ENCODE measurements around the gene UBXN1.
"Not testable (repeated sequence)": the region's sequence is repeated elsewhere in the genome, so short reads cannot be mapped to it uniquely, and the experiment has no call there.

The UBXN1 gene

DNA sequence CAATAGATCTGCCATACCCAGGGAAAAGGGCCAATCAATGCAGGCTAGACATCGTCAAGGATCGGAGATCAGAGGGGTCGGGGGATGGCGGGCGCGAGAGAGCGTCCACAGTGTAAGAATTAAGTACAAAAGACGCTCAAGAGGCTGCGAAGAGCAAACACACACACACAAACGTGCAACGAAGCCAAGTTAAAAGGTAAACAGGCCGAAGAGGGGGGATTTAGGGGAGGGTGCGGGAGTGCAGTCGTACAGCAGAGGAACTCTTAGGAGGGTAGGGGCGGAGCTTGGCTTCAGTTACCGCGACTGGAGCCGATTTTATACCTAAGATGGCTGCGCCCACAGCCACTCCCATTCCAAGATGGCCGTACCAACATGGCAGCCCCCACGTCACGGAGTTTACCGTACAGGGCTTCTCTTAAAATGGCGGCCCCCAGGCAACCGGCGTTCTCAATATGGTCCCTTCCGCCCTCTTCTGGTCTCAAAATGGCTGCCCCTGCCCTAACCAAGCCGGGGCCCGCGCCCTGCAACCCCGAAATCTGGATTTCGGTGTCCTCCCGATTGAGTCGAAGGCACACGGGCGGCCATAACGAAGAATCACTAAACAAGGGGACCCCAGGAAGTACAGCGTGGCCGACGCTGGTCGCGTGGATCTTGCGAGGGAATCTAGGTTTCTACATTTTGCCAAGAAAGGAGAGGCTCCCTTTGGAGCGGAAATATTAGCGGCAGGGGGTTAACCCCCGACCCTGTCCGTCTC, 30.6 kb upstream of the UBXN1 start:
- Histone ChIP-seq H3K4me3 (peak overlapping the region; percentile 31 to 58 (median 41)), H3K27ac (peak overlapping the region; percentile 66 to 99 (median 96))

DNA sequence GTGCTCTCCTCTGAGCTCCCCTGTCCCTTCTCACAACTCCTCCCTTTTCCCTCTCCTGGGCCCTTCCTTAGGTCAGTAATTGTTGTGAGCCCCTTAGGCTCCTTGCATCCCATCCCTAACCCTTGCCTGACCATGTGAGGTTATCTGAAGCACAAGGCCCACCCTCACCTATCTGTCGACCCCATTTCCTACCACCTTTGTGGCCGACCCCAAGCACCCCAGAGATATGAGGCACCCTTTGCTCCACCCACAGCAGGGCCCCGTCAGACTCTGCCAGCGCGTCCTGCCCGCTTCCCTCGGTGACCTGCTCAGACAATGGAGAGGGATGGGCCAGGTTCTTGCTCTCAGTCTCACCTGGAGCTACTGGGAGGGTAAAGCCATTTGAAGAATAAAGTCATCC, 29.9 kb upstream of the UBXN1 start:
- H3K4me3 ChIP-seq: peak overlapping the region; percentile 31 to 58 (median 41)

DNA sequence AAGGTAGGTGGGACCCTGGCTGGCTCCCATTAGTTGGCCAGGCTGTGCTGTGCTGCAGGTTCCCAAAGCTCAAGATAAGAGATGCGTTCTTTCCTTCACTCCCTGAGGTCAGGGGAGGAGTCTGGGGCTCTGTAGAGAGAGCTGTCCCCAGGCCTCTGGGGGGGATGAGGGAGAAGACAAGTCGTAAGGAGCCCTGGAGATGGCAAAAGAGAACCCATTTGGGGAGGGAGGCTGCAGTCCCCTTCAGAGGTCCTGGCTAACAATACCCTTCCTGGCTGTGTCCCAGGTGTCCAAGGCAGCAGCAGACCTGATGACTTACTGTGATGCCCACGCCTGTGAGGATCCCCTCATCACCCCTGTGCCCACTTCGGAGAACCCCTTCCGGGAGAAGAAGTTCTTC, 29.5 kb upstream of the UBXN1 start:
- peak overlapping the region in 20 of 21 experiments; percentile 33 to 99 (median 96) for H3K27ac ChIP-seq
- H3K4me3 ChIP-seq: peak overlapping the region in 5 of 7 experiments; percentile 40 to 58 (median 46)

More for the DNA sequence above, 29.9 kb upstream of the UBXN1 start:
- peak overlapping the region; percentile 33 to 99 (median 96) for H3K27ac ChIP-seq

DNA sequence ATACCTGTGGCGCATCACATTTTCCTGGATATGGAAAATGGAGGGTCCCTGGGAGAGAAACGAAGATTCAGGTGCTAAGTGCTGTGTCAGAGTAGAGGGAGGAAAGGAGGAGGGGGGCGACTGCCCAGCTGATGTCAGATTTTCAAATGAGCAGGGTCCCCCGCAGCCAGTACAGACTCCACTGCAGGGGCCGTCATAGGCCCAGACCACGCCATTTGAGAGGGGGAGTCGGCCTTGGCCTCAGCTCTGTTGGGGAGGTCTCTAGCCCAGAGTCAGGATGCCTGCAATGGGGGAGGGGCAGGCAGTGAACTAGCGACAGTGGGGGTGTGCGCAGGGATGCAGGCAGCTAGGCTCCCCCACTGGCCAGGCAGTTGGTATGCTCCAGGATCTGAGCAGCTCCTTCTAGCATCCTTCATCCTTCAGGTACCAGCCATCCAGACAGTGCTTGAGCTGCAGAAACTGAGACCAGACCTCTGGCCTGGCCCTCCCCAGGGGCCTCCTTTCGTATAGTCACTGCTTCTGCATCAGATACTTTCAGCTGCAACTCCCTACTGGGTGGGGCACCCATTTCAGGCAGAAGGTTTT, 28.5 kb upstream of the UBXN1 start, which contains the start of the genes BSCL2 and GNG3:
Gene BSCL2 (minus strand): TSS at position 148 of the 585 bp plus-strand sequence. CDS start 229 bp downstream, outside the sequence.
Gene GNG3 (plus strand): TSS at position 400 of the 585 bp plus-strand sequence. CDS start 620 bp downstream, outside the sequence.
- Histone ChIP-seq H3K27ac (peak within 1 kb of the TSS; percentile 33 to 99 (median 96)), H3K4me3 (peak within 1 kb of the TSS; percentile 62 to 85 (median 66))

DNA sequence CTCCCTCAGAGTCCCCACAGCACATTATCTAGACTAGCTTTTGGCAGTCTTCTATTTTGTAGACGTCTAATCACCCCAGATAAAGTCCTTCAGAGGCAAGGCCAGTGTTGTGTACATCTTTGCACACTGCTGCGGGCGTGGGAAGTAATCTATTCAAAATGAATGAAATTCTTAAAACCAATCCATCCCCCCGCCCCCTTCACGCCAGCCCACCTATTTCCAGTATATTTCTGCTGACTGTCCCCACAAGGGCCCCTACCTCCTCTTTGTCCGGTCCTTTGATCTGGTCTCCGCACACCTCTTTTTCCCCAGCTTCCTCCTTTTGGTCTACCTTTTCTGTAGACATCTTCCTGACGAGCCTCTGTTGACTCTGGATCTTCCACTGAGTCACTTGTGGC, 28.0 kb upstream of the UBXN1 start:
- peak overlapping the region in 18 of 21 experiments; percentile 51 to 91 (median 78) for H3K27ac ChIP-seq
- H3K4me3 ChIP-seq: peak overlapping the region in 4 of 7 experiments; percentile 63 to 73 (median 67)

DNA sequence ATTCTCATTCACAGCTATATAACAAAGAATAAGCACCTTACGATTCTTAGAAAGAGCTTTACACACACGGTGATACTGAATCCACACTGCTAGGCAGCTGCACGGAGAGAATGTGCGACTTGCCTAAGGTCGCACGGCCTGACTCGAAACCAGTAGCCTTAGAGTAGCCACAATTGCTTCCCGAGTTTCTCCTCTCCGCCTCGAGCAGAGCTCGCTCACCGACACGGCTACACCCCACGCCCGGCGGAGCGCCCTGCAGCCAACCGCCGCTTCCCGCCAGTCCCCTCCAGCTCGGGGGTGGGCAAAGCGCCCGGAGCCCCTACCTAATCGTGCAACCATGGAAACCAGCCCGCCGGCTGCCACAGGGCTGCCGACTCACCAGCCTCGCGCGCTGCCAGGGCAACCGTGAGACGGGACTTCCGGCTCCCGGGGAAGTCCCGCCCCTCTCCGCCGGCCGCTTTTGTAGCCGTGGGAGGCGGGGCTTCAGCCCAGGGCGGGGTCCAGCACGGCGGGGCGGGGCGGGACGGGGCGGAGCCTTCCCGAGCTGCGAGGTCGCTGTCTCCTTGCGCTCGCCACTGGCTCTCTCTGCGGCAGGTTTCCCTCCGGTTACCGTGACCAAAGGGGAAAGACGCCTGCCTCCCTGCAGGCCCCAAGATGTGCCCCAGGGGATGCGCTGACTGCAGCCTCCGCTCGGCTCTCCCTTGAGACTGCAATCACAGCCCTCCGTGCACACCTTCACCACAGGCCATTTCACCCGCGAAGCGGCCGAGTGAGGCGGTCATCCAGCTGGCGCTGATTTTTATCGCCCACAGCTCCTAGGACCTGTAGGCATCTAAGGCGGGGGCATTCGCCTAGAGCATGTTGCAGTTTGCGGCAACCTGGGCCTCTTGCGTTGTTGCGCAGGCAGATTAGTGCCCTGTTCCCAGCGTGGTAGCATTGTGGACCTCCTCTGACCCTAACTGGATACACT, 27.3 kb upstream of the UBXN1 start:
- H3K27ac ChIP-seq: peak overlapping the region in 20 of 21 experiments; percentile 45 to 91 (median 78)
- H3K4me3 ChIP-seq: peak overlapping the region; percentile 62 to 85 (median 66)

DNA sequence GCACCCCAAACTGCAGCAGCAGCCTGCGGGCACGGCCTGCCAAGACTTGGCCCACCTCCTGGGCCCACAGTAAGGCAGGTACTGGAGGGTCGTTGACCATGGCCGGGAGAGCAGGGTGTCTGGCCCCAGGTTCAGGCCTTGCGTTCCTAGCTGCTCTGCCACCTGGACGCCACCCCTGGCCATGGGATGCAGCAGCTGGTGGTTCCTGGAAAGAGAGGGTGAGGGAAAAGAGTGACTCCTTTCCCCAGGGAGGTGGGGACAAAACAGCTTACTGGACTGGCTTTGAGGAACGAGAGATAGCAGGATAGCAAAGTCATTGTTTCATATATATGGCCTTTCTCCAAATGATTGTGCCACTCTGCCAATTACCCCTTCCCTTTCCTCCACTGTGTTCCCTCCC, 26.5 kb upstream of the UBXN1 start:
- Histone ChIP-seq H3K27ac (peak overlapping the region in 20 of 21 experiments; percentile 45 to 91 (median 78)), H3K4me3 (peak overlapping the region; percentile 62 to 85 (median 66))

DNA sequence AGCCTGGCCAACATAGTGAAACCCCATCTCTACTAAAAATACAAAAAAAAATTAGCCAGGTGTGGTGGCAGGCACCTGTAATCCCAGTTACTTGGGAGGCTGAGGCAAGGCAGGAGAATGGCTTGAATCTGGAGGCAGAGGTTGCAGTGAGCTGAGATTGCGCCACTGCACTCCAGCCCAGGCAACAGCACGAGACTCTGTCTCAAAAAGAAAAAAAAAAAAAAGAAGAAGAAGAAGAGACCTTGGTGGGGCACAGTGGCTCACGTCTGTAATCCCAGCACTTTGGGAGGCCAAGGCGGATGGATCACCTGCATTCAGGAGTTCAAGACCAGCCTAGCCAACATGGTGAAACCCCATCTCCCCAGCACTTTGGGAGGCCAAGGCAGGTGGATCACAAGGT, 25.0 kb upstream of the UBXN1 start:
- not testable (repeated sequence) for H3K27ac ChIP-seq, H3K4me3 ChIP-seq

DNA sequence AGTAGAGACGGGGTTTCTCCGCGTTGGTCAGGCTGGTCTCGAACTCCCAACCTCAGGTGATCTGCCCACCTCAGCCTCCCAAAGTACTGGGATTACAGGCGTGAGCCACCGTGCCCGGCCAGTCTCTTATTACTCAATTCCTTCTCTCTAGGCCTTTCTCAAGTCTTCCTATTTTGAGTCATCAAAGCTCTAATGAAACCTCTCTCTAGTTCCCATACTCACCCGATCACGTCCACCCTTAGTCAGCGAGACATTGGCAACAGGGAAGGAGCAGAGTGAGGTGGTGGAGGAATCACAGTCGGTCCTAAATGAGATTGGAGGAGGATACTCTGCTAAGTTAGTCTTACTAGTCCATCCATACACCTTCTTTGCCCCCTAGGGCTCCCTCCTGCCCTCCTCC, 23.4 kb upstream of the UBXN1 start:
- Histone ChIP-seq H3K27ac (peak overlapping the region in 1 of 21 experiments; percentile 21), H3K4me3 (no peak overlapping the region)

DNA sequence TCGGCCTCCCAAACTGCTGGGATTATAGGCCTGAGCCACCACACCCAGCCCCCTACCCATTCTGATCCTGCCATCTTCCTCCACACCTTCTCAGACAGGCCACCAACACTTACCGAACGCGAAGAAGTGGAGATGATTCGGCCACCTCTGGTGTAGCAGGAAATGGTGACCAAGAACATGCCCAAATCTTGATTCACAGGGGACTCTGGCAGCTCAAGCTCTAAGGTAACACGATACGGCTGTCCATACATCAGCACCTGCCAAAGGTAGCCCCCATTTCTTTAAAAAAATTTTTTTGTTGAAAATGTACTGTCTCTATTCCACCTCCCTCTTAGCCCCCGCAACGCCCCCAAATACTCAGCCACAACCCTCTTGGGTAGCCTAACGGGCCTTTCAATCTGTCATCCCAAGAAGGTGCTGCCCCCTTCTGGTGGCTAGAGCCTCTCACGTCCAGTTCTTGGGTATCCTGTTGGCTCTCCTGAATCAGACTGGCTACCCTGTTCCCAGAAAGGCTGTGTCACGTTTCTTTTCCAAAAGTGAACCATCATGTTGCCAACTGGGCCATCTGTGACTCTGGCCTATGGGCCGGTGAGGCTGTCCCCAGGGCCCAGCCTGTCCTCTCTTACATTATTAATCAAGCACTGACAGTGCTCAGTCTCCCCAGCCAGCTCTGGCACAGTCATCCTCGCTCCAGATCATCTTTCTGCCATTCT, 15.7 kb upstream of the UBXN1 start:
- peak overlapping the region in 7 of 21 experiments; percentile 3 to 62 (median 34) for H3K27ac ChIP-seq
- H3K4me3 ChIP-seq: no peak overlapping the region

DNA sequence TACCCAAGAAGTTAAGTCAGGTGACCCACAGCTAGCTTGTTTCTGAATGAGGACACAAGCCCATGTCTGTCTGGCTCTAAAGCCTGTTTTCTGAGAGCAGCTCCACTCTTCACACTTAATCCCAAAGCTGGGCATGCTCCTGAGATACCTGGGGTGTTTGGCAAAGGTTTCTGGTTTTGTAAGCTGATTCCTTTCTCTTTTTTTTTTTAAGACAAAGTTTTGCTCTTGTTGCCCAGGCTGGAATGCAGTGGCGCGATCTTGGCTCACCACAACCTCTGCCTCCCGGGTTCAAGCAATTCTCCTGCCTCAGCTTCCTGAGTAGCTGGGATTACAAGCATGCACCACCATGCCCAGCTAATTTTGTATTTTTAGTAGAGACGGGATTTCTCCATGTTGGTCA, 14.8 kb upstream of the UBXN1 start:
- H3K4me3 ChIP-seq, H3K27ac ChIP-seq: not testable (repeated sequence)

DNA sequence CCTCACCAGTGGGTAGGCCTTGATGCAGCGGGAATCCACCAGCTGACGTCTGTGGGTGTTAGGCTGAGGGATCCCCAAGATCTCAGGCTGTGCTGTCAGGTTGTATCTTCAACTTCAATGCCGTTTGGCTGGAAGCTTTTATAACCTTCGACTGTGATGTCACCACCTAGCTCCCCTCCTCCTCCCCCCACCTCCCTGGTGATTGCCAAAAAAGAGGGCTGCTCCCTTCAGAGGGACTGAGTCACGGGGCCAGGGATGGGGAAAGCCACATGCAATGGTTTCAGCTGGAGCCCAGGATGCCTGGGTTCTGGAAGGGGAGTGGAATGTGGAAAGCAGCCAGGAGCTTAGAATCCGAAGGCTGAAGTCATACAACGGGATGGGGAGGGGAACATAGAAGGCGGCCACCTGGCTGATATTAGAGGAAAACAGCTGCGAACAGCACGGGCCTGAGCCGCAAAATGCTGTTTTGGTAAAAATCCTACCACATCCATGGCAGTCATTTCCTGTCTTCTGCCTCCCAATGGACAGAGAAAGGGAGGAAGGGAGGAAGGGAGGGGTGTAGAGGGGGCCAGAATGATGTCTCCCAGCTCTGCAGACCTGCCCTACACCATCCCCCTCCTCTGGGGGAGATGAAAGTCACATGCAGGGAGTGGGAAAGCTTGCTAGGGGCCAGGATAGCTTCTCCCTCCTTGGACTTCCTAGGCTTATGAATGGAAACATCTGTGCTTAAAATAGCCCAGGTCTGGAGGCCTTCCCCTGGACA, 10.7 kb upstream of the UBXN1 start, which contains the start of gene LRRN4CL:
Gene LRRN4CL (minus strand): TSS at position 110 of the 763 bp plus-strand sequence. CDS start 1,022 bp downstream, outside the sequence.
- Histone ChIP-seq H3K27ac (peak within 1 kb of the TSS in 15 of 21 experiments; percentile 19 to 82 (median 50)), H3K4me3 (peak within 1 kb of the TSS in 2 of 7 experiments; percentile 13 to 33)

DNA sequence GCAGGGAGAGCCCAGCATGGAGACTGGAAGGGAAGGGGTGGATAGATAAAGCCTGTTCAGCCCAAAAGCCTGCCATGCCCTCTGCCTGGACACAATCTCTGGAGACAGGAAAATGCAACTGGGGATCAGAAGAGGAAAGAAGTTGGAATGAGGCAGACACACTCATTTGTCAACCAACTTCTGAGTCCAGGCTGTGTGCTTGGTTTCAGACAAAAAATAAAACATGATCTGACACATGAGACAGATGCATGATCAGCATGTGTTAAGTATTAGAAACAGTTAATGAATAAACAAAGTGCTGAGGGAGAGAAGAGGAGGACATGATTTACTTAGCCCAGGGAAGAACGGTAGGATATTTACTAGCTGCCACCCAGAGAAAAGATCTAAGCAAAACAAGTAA, 9.6 kb upstream of the UBXN1 start:
- H3K27ac ChIP-seq: peak overlapping the region in 10 of 21 experiments; percentile 33 to 82 (median 58)
- peak overlapping the region in 2 of 7 experiments; percentile 13 to 33 for H3K4me3 ChIP-seq

DNA sequence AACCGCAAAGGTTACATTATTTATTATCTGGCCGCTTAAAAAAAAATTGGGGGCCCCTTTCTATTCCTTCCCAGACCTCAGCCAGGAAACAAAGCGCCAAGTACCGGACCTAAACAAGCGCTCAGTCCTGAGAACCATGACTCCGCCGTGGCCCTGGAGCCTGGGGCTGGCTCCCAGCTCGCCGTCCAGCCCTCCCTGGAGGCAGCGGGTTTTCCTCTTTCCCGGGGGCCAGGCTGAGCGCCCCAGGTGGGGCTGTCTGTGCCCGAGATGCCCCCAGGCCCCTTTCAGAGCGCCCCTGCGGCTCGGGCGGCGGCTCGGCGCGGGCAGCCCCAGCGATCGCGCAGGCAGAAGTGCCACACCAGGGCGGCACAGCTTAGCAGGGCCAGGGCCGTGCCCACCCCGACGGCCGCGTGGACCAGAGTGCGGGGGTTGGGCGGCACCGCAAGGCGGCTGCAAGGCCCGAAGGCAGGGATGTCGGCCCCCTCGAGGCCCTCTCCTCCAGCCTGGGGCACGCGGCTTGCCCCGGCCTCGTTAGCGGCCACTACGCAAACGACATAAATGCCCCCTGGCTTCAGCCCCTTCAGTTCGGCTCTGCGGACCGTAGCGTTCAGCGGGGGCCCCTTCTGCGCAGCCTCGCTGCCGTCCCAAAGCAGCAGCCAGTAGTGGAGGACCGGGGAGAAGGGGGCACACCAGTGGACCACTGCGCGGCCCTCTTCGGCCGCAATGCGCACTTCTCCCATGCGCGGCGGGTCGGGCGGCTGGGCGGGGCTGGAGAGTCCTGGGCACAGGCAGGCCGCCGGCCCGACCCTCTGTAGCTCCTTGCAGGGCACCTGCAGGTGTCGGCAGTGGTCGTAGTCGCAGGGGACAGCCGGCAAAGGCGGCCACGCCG, 8.9 kb upstream of the UBXN1 start:
- H3K27ac ChIP-seq: peak overlapping the region in 10 of 21 experiments; percentile 10 to 82 (median 54)
- peak overlapping the region in 2 of 7 experiments; percentile 13 to 33 for H3K4me3 ChIP-seq

DNA sequence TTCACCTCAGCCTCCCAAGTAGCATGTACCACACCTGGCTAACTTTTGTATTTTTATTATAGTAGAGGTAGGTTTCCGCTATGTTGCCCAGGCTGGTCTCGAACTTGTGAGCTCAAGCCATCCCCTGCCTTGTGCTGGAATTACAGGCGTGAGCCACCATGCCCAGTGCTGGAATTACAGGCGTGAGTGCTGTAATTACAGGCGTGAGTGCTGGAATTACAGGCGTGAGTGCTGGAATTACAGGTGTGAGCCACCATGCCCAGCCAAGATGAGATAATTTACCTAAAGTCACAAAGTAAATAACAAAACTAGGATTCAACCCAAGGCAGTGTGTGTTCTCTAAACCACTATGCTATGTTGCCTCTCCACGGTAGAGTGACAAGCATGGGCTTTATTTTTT, 3.6 kb upstream of the UBXN1 start:
- H3K27ac ChIP-seq: no peak overlapping the region
- no peak overlapping the region for H3K4me3 ChIP-seq

DNA sequence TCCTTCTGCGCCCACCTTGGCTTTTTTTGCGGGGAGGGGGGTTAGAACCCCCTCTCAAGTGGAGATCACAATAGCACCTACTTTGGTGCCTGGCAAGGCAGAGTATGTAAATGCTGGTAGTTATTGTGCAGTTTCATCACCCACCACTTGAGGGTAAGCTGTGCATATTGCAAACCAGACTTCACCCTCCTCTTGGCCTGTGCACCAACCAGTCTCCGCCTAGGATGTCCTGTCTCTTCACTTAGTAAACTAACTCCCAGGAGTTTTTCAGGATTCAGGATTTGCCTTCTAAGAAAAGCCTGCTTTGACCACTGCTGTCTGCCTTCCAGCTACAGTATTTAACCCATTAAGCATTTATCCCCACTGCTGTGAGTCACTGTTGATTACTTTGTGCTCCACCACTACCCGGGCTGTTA, 2.0 kb upstream of the UBXN1 start:
- Histone ChIP-seq H3K4me3 (no peak overlapping the region), H3K27ac (peak overlapping the region in 12 of 21 experiments; percentile 30 to 97 (median 60))

DNA sequence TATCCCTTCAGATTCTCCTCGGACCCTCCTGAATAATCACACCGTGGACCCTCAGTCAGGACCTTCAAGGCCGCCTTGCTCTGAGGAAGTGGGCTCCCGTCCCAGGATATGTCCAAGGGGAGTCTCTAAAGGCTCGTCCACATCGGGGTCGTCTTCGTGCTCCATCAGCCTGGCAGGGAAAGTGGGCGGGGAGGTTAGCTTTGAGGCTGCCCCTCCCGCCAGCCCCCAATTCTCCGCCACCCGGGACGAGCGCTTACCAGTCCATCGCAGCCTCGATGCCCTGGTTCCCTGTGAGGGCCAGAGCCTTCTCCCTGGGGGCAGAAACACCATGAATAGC, 472 bp downstream of the UBXN1 start:
- Histone ChIP-seq H3K4me3 (peak overlapping the region; percentile 70 to 92 (median 85)), H3K27ac (peak overlapping the region; percentile 76 to 97 (median 93))
